ENCODE measurements around the gene ZNF366.

Gene ZNF366

GRCh38 chr5:72465066-72465465, 42.1 kb downstream of the ZNF366 start:
- no peak for DNase-seq

GRCh38 chr5:72464071-72464470, 43.1 kb downstream of the ZNF366 start:
- no peak for DNase-seq

- no peak for DNase-seq
These were observed 43.7 kb downstream of the ZNF366 start for GRCh38 chr5:72463449-72464052.

GRCh38 chr5:72460413-72460812, 46.8 kb downstream of the ZNF366 start:
- DNase-seq, result no peak

- no peak for DNase-seq
These were observed 47.3 kb downstream of the ZNF366 start for GRCh38 chr5:72459913-72460312.

GRCh38 chr5:72459089-72459661, 48.0 kb downstream of the ZNF366 start:
- DNase-seq, result no peak

- no peak for DNase-seq
These were observed 48.8 kb downstream of the ZNF366 start for GRCh38 chr5:72458407-72458806.

GRCh38 chr5:72457491-72457890, 49.7 kb downstream of the ZNF366 start:
- DNase-seq, result no peak

GRCh38 chr5:72456391-72457074, 50.7 kb downstream of the ZNF366 start:
- no peak for DNase-seq

- DNase-seq, result no peak
These were observed 51.7 kb downstream of the ZNF366 start for GRCh38 chr5:72455476-72455875.

GRCh38 chr5:72454996-72455395, 52.2 kb downstream of the ZNF366 start:
- no peak for DNase-seq

GRCh38 chr5:72453246-72453775, 53.9 kb downstream of the ZNF366 start:
- no peak for DNase-seq

GRCh38 chr5:72452515-72453245, 54.5 kb downstream of the ZNF366 start:
- no peak for DNase-seq

GRCh38 chr5:72451741-72452505, 55.3 kb downstream of the ZNF366 start:
- DNase-seq, result no peak

GRCh38 chr5:72448368-72448767, 58.8 kb downstream of the ZNF366 start:
- no peak for DNase-seq

- no peak for DNase-seq
These were observed 59.5 kb downstream of the ZNF366 start for GRCh38 chr5:72447751-72448150.

GRCh38 chr5:72445969-72446368, 61.2 kb downstream of the ZNF366 start:
- DNase-seq, result no peak

- no peak for DNase-seq
These were observed 63.3 kb downstream of the ZNF366 start for GRCh38 chr5:72443883-72444282.

GRCh38 chr5:72441862-72442540, 65.2 kb downstream of the ZNF366 start:
- no peak for DNase-seq

GRCh38 chr5:72441094-72441723, 66.0 kb downstream of the ZNF366 start:
- no peak for DNase-seq

- DNase-seq, result no peak
These were observed 67.0 kb downstream of the ZNF366 start for GRCh38 chr5:72440207-72440638.

Measured in T-helper 9 cell (primary cell).